SH-SY5Y (cell line): ENCODE results near the gene ZNRF2.

Experiments
- GATA2 ChIP-seq: IDR thresholded peaks from 2 replicates; pipeline ENCODE4 v1.6.1; 2011; ENCODE audit warnings: mild to moderate bottlenecking, low read depth, low read length
- GATA3 ChIP-seq: IDR thresholded peaks from 2 replicates; pipeline ENCODE4 v1.6.1; 2011; ENCODE audit warnings: low read depth, mild to moderate bottlenecking, low read length, moderate library complexity

Gene ZNRF2

DNA sequence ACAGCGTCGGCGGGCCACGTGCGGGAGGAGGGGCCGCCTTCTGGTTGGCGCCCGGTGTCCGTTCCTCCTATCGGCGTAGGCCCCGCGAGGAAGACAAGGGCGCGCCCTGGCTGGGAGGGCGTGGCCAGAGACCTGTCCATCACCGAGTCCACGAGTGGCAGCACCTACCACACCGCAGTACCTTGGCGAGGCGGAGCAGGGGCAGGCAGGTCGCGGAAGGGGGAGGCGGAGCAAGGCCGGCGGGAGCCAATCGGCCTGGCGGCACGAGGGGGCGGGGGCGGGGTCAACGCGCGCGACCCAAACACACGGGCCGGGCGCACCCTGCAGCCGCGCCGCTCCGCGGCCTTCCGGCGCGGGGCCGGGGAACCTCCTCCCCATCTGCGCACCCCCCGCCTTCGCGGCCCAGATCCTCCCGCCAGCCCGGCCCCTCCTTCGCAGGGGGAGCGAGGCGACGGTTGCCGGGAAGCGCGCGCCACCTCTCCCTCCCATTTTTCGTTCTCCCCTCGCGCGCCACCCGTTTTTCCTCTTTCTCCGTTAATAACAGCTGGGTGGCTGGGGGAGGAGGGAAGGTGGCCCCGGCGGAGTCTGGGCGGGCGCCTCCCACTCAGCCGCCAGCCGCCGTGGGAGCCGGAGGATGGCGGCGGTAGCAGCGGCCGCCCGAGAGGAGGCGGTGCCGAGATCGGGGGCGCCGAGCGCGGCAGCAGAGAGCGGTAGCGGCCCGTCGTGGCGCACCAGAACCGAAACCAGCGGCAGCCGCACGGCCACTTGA lies at the start of gene ZNRF2:
TSS of gene ZNRF2 (plus strand) at position 300 of the 769 bp plus-strand sequence. CDS start 761 bp downstream, outside the sequence.
- TF ChIP-seq GATA2 (no peak), GATA3 (no peak)

DNA sequence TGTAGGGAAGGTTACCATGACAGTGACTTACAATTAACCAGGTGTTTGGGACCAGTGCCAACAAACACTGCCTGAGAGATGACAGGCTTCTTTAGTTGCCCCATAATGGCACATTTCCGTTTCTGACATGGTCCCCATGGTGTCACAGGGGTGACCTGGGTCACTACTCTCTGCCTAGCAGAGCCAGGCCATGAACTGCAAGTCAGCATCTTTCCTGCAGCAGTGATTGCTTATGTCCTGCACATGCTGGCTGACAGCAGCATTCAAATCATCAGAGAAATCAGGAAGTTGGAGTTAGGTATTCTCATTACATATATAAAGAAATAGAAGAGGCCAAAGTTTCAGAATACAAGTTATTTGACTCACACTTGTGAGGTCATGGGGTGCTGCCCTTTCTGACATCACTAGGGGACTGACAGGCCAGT lies 47.1 kb upstream of the ZNRF2 start:
- TF ChIP-seq GATA3 (no peak), GATA2 (no peak)

DNA sequence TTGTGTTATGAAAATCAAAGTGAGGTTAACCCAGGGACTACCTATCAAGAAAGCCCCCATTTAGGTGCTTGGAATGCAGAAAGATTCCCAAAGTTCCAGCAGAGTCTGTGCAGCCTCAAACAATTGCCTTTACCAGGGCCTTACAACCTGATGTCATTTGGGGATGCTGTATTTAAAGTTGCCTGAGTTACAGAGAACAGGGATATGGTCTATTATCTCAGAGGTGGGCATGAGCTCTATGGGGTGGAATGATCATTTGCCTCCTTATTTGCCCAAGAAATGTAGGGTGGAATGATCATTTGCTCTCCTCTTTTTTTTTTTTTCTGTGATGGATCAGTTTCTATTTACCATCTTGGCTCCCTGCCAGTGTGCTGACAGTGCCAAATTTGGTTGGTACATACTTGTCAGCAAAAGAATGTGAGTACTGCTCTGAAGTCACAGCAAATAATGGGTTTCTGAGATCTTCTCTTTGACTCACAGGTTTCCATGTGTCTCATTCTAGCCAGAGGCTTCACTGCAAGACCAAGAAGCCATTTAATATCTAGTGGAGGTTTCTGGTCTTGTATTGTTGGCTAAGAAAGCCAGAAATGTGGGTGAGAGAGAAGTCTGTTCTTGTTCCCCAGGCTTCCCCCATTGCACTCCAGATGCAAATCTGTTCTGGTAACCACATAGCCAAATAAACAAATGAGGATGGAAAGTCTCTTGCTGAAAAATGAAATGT lies 45.5 kb upstream of the ZNRF2 start:
- TF ChIP-seq GATA3 (no peak), GATA2 (no peak)

DNA sequence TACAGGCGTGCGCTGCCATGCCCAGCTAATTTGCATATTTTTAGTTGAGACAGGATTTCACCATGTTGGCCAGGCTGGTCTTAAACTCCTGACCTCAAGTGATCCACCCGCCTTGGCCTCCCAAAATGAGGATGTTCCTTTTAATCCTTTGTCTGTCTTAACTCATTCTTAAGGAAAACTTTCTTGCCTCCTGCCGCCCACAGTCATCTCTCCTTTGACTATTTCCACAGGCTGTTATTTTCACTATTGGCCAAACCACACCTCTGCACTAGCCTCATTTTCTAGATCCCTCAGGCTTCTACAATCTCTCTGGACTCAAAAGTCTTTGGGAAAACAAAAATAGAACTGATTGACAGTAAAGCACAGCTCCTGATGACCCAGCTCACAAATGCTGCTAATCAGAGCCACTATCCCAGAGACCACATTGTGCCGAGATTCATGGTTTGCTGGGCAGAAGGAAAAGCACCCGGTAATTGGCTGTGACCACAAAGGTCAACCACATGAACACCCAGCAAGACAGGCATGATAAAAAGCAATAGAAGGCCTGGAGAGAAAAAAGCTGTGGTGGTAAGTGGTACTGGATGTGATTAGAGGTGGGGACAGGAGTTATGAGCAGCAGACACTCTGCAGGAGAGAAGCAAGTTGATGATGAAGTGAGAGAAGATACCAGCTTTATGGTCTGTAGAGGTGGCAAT lies 44.1 kb upstream of the ZNRF2 start:
- TF ChIP-seq GATA2 (no peak), GATA3 (no peak)

DNA sequence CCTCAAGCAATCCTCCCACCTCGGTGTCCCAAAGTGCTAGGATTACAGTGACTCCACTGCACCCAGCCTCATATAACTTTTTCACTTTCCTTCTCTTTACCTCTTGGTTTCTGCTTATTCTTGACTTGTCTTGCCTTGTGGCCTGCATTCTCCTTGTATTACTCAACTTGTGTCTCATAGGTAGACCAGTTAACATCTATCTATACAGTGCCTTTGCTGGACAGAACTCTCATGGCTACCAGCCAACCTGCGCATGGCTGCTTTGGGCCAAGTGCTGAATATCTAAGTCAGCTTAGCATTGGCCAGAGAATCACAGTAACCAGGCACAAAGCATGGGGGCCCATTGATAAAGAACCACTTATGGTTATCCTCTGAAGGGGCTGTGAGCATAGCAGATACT lies 42.6 kb upstream of the ZNRF2 start:
- TF ChIP-seq GATA3 = no peak
- TF ChIP-seq GATA2 = no peak

DNA sequence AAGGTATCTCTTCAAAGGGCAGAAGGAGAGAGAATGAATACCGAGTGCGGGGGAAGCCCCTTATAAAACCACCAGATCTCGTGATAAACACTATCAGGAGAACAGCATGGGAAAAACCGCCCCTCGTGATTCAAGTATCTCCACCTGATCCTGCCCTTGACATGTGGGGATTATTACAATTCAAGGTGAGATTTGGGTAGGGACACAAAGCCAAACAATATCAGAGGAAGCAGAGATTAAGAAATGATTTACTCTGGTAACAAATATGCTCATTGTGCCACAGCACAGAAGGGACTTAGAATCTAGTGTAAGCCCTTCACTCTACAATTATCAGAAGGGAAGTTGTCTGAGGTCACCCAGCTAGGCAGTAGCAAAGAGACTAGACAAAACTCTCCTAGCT lies 40.1 kb upstream of the ZNRF2 start:
- TF ChIP-seq GATA3 (no peak), GATA2 (no peak)

DNA sequence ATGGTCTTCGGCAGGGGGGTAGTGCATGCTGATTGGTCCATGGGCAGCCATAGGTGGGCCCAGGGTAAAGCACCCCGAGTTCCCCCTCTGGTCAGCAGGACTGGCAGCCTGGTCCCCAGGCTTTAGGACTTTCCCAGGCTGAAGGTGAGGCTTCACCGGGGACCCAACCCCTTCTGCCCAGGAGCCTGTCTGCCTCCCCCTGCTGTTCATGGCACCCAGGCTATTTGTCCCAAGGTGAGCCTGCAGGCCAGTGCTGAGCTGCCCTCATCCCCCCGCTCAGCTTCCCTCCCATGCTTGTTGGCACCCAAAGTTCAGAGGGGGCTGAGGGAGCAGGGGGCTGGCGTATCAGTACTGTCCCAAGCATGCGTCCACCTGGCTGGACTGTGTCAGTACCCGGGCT lies 38.5 kb upstream of the ZNRF2 start:
- TF ChIP-seq GATA2 (no peak), GATA3 (no peak)

DNA sequence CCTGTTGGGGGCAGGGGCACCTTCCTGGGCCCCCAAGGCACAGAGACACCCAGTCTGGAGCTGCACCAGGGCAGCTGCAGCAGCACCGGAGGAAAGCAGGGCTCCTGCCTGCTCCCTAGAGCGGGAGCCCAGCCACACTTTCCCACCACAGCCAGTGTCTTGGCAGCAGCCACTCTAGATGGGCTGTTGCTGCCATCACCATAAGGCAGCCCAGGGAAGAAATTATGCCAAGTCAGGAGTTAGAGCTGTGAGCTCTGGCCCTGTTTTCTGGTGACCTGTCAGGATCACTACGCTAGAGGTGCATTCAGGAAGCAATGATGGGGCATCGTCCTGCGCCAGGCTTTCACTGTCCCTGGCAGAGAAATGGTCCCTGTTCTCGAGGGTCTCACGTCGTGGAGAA lies 38.0 kb upstream of the ZNRF2 start:
- no peak for TF ChIP-seq GATA2
- no peak for TF ChIP-seq GATA3

DNA sequence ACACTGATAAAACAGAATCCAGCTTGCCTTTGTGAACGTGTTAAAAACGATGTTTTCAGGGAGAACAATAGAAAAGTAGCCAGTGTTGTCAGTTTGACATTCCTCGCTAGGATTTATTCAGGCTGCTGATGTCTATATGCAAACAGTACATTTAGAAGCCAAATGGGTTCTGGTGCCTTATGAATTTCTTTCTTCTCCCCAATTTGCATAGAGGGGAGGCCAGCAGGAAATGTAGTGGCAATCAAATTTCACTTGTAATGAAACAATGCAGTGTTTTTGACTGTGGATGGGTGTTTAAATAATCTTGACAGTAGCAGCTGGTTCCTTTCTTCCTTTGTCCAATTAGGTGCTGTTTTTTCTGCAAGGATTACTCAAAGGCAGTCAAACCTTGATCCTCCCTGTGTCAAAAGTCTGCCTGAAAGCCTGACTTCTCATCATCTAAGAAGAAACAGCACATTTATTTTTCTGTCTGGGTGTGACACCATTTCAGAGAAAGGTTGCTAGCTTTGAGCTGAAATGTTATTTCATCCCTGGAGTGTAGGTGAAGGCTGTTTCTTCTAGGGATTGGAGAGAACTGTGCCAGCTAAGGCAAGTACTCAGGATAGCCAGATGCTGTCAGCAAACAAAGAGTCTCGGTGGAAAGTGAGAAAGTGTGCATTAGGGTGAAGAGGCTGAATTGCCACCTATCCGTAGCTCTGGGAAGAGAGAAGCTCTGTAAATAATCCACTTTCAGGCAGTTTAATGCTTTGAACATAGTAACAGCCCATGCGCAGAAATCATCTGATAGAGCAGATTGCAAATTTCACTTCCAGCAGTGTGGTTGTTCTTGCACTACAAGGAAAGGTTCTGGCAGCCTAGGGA lies 36.6 kb upstream of the ZNRF2 start:
- no peak for TF ChIP-seq GATA2
- no peak for TF ChIP-seq GATA3

DNA sequence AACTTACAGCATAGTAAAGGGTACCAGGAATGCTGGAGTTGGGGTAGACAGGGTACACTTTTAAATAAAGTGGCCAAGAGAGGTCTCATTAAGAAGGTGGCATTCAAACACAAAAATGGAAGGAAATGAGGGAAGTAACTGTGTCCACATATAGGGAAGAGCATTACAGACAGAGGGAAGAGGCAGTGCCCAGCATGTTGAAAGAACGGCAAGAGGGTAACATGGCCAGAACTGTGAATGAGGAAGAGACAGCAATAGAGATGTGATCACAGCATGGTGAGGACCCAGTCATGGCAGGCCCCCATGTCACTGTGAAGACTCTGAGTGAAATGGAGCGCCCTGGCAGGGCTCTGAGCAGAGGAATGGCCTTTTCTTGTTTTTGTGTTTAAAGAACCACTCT lies 35.1 kb upstream of the ZNRF2 start:
- no peak for TF ChIP-seq GATA2
- TF ChIP-seq GATA3 = no peak

DNA sequence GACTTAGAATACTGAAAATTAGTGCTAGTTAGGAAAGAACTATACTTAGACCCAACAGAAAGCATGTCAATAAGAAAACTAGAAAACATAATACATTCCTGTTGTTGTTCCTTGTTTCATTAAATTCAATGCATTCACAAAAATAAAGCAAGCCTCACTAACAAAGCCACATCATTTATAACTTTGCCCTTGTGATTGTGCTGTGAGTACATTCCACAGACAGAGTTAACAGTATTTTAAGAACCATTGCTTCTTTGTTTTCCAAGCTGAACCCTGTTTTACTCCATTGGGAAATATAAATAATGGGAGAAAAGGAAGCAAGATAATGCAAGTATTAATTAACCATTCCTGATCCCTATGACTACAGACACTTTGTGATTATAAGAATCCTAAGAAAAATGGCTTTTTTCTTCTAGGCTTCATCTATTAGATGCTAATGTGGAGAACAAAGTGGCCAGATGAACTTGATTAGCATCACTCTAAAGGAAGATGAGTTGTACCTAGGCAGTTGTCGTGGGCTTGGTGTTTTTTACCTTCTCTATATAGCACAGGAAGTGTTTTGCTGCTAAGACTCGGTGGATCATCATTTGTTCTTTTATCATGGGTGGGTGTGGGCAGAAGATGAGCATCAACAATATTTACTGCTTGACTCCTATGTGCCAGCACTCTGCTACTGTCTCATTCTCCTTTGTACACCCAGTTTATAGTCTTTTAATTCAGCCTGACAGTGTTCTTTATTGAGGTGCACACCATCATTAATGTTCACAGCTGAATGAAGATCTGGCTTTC lies 34.2 kb upstream of the ZNRF2 start:
- no peak for TF ChIP-seq GATA2
- no peak for TF ChIP-seq GATA3

DNA sequence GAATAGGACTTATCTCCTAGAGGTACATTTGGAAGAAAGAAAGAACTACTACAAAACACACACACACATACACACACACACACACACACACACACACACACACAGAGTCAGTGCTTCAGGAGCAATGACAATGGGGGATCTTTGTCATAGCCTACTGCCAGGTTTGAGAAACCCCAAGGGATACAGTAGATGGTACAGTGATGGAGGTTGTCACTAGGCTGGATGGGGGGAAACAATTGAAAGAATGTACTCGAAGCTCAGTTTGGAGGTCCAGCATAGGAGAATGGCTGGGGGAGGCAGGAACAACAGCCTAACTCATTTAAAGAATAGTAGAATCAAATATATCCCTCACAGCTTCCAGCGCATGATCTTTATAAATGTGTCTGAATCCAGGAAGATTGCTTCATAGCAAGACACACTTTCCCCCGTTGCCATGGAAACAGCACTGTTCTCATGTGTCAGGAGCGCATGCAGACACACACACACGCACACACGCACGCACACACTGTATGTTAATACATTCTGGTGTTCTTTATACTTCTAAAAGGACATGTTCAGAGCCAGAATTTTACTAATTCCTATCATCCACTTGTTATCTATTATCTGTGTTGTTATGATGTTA lies 32.6 kb upstream of the ZNRF2 start:
- TF ChIP-seq GATA3 (no peak), GATA2 (no peak)
